C4-2B (cell line): Measurements from ENCODE around the gene LDLRAD3.

Source experiments
- H3K27ac ChIP-seq: fragments of 450-650 bp; 2 replicates; pipeline ENCODE4 v1.5.1; 2017
- CTCF ChIP-seq: fragments of 450-650 bp; conservative IDR thresholded peaks from 2 replicates; pipeline ENCODE4 v1.5.1; 2017; ENCODE audit warnings: mild to moderate bottlenecking
- ZFX ChIP-seq: fragments of 450-650 bp; IDR thresholded peaks from 2 replicates; pipeline ENCODE4 v1.6.1; 2017

Gene LDLRAD3

DNA sequence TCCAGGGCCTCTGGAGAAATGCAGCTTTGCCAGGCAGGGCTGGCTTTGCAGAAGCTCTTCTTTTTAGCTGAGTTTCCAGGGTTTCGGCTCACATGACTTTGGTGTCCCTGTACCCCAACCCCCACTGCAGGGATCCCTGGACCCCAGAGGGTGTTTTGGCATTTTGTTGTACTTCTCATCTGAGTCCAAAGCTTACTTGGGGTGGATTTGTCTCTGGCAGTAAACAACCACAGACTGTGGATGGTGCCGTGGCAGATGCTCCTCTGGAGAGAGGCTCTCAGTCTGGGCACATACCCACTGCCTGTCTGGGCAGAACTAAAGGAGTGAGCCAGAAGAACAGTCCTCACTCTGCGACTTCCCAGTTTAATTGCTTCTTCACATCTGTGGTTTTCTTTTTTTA is 295.8 kb downstream of the LDLRAD3 start:
- TF ChIP-seq CTCF (no peak), ZFX (no peak)

DNA sequence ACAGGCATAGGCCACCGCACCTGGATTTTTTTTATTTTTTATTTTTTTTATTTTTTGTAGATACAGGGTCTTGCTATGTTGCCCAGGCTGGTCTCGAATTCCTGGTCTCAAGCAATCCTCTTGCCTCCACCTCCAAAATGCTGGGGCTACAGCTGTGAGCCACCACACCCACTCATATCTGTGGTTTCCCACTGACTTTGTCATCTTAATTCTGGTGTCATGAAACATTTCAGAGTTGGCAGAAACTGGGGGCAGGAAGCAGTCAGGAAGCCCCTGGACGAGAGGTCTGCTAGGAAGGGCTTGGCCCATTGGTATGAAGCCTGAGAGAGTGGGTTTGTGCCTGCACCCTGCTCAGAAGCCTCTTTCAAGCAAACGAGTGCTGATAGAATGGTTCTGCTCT is 296.3 kb downstream of the LDLRAD3 start:
- TF ChIP-seq CTCF (no peak), ZFX (no peak)
- H3K27ac ChIP-seq, result no peak overlapping the region

More for the DNA sequence above, 295.8 kb downstream of the LDLRAD3 start:
- no peak overlapping the region for H3K27ac ChIP-seq

DNA sequence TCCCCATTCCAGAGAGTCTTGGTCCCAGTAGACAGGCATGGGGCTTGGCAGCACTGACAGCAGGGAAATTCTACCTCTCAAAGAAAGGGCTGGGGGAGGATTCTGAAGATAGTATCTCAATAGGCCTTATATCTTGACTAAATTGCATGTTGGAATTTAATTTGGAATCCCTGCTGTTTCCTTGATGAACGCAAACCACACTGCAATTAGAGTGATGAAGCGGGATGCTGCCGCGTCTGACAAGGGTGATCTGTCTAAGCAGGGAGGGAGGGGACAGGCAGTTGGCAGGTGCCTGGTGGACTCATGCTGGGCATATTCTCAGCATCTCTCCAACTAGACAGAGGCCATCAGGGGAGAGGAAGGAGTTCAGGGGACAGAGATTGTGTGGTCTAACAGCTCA is 296.9 kb downstream of the LDLRAD3 start:
- H3K27ac ChIP-seq, result no peak overlapping the region
- no peak for TF ChIP-seq ZFX
- TF ChIP-seq CTCF, result no peak

GRCh38 chr11:36241497-36241896 is 297.6 kb downstream of the LDLRAD3 start:
- no peak overlapping the region for H3K27ac ChIP-seq
- TF ChIP-seq CTCF, result no peak

DNA sequence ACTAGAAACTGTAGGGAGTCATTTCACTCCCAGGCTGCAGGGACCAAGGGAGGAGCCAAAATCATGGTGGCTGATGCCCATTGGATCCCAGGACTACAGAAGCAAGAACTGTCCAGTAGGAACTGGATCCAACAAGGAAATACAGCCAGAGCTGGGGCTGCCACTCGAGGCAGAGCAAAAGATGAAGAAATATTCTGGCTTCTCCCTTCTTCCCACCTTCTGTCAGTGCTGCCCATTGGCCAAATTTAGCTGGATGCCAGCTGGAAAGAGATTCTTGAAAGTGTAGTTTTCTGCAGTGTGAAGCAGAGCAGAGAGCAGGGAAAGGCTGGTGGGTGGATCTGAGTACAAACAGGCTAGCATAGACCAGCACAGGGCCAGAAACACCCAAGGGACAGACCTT is 299.8 kb downstream of the LDLRAD3 start:
- no peak overlapping the region for H3K27ac ChIP-seq
- TF ChIP-seq CTCF (no peak), ZFX (no peak)

DNA sequence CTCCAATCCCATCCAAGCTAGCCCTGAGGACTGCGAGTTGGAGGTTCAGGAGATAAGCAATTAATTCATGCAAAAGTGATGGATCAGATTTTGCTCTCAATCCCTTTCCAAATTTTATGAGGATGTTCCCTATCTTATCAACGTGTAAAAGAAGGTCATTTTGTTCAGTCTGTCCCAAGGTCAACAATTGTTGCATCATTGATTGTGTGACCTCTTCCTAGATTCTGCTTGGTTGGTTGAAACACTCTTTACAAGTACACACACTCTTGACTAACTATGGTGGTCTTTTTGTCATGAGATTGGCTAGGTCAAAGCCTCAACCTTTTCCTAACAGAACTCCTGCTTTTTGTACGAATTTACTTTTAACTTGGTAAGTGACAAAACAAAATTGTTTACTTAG is 303.6 kb downstream of the LDLRAD3 start:
- TF ChIP-seq ZFX (no peak), CTCF (no peak)
- H3K27ac ChIP-seq, result no peak overlapping the region

- H3K27ac ChIP-seq, result no peak overlapping the region
- no peak for TF ChIP-seq CTCF
- no peak for TF ChIP-seq ZFX
These were observed 304.6 kb downstream of the LDLRAD3 start for GRCh38 chr11:36248436-36248835.
